ENCODE measurements around the gene C2CD5.

- TF ChIP-seq POLR2AphosphoS5 (IDR thresholded peaks at IDR 0.05) = no peak
- TF ChIP-seq, protein P1, sequence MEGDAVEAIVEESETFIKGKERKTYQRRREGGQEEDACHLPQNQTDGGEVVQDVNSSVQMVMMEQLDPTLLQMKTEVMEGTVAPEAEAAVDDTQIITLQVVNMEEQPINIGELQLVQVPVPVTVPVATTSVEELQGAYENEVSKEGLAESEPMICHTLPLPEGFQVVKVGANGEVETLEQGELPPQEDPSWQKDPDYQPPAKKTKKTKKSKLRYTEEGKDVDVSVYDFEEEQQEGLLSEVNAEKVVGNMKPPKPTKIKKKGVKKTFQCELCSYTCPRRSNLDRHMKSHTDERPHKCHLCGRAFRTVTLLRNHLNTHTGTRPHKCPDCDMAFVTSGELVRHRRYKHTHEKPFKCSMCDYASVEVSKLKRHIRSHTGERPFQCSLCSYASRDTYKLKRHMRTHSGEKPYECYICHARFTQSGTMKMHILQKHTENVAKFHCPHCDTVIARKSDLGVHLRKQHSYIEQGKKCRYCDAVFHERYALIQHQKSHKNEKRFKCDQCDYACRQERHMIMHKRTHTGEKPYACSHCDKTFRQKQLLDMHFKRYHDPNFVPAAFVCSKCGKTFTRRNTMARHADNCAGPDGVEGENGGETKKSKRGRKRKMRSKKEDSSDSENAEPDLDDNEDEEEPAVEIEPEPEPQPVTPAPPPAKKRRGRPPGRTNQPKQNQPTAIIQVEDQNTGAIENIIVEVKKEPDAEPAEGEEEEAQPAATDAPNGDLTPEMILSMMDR (IDR thresholded peaks at IDR 0.05) = no peak
- TF ChIP-seq POLR2A (IDR thresholded peaks at IDR 0.05) = no peak
- TF ChIP-seq EP300 (IDR thresholded peaks at IDR 0.05) = no peak
Observed at GRCh38 chr12:22536346-22536945, 7.9 kb downstream of the C2CD5 start.

Measured in stomach (tissue), 4 donors.